Activated CD4-positive, alpha-beta T cell treated with anti-CD3 and anti-CD28 coated beads, Interleukin-2, amount 10 ng/mL, durations not matched to agents 24 days and 14 days (primary cell): ENCODE measurements around the gene ST3GAL3. TPM values are rescaled to one million over a fixed set of nuclear protein-coding genes. Genes with fewer than 3 reads are reported as not detected.
A peak's percentile ranks its signal among the peaks of the same experiment; 100 is the strongest.

Experiments used
- DNase-seq: peaks from one replicate; pipeline ENCODE4 v3.0.0; 2022
- H3K27ac Mint-ChIP-seq: one replicate; pipeline ENCODE4 v1.8.0; 2022; ENCODE audit warnings: mild to moderate bottlenecking, mixed read lengths
- H3K27me3 Mint-ChIP-seq: one replicate; pipeline ENCODE4 v1.8.0; 2022; ENCODE audit warnings: mixed read lengths
- H3K36me3 Mint-ChIP-seq: one replicate; pipeline ENCODE4 v1.8.0; 2022; ENCODE audit warnings: low read depth, mild to moderate bottlenecking, mixed read lengths
- H3K4me1 Mint-ChIP-seq: one replicate; pipeline ENCODE4 v1.8.0; 2021; ENCODE audit warnings: mixed read lengths
- H3K4me3 Mint-ChIP-seq: one replicate; pipeline ENCODE4 v1.8.0; 2022; ENCODE audit warnings: mild to moderate bottlenecking, moderate library complexity, mixed read lengths
- H3K9me3 Mint-ChIP-seq: one replicate; pipeline ENCODE4 v1.8.0; 2021; ENCODE audit warnings: mixed read lengths
- intact Hi-C: fragments of 100-400 bp; cut with micrococcal nuclease; formaldehyde crosslinking; loops from one replicate; pipeline ENCODE4 v1.15.1; 2023
- total RNA-seq: library from RNA; stranded (reverse); gene quantifications from 2 replicates; pipeline ENCODE4 v1.2.3, GENCODE V29; 2022

Gene ST3GAL3
- total RNA-seq, 1 donor from 2014 or later = 18.1 TPM

DNA sequence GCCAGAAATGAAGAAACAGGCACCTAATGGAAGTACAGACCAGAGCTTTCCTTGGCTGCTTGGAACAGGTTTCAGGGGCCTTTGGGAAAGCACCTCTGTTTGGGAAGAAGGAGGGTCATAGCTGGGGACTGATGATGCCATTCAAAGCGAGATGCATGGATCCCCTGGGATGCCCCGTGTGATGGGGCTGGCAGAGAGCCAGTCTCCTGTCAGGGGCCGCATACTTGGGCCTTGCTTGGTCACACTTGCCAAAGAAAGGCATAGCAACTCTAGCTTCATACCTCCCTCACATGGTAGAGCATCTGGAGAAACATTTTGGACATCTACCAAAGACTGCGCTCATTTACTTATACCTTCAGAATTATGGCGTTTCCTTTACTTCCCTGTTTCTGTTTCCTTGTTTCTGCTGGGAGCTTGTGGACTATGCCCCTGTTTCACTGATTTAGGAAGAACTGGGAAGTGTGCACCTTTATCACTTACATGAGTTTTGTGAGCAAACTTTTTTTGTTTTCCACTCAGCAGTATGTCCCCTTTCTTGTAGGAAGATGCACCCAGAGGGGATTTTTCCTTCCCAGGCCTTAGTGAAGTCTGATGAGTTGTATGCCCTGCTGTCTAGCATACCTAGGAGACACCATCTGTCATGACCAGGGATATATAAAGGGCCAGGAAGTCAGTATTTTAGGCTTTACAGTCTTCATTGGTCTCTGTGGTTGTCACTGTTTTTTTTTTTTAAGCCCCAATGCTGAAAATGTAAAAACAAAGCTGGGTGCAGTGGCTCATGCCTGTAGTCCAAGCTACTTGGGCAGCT is 19.8 kb upstream of the ST3GAL3 start:
- H3K27me3 Mint-ChIP-seq = no peaks in the 10 kb centered on the region
- peaks cover 65% of the 10 kb centered on the region for H3K36me3 Mint-ChIP-seq
- intact Hi-C loops = no loop called here
- no peaks in the 10 kb centered on the region for H3K9me3 Mint-ChIP-seq
- no peak overlapping the region for H3K4me3 Mint-ChIP-seq
- H3K4me1 Mint-ChIP-seq = peaks cover 2% of the 10 kb centered on the region
- no peak overlapping the region for H3K27ac Mint-ChIP-seq
- no peak for DNase-seq

DNA sequence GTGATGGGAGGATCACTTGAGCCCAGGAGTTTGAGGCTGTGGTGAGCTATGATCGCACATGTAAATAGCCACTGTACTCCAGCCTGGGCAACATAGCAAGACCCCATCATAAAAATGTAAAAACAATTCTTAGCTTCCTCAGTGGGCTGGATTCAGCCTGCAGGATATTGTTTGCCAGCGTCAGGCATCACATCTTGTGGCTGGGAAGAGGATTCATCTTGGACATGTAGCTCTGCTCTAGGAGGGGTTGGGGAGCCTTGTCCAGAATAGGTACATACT is 19.3 kb upstream of the ST3GAL3 start:
- no peak overlapping the region for H3K4me3 Mint-ChIP-seq
- H3K9me3 Mint-ChIP-seq = no peaks in the 10 kb centered on the region
- H3K27ac Mint-ChIP-seq = no peak overlapping the region
- H3K4me1 Mint-ChIP-seq = peaks cover 2% of the 10 kb centered on the region
- intact Hi-C loops = no loop called here
- peaks cover 70% of the 10 kb centered on the region for H3K36me3 Mint-ChIP-seq
- H3K27me3 Mint-ChIP-seq = no peaks in the 10 kb centered on the region
- no peak for DNase-seq

DNA sequence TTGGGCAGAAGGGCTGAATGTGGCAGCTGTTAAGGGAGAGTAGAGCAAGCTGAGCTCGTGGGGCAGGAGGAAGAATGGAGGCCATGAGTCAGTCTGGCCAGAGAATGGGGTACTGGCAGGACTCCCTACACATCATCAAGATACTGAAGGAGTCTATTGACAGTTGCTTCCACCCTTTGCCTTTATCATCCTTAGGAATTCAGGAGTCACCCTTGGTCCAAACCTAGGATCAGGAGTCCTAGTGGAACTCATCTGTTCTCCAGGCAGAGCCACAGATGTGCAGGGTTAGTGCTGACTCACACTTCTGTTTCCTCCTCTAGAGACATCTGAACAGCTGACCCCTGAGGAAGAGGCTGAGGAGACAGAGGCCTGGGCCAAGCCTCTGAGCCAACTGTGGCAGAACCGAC is 18.7 kb upstream of the ST3GAL3 start:
- Mint-ChIP-seq H3K36me3 (peaks cover 72% of the 10 kb centered on the region), H3K27ac (no peak overlapping the region), H3K27me3 (no peaks in the 10 kb centered on the region), H3K4me1 (peaks cover 2% of the 10 kb centered on the region), H3K9me3 (no peaks in the 10 kb centered on the region), H3K4me3 (no peak overlapping the region)
- no peak for DNase-seq
- intact Hi-C loops = no loop called here

DNA sequence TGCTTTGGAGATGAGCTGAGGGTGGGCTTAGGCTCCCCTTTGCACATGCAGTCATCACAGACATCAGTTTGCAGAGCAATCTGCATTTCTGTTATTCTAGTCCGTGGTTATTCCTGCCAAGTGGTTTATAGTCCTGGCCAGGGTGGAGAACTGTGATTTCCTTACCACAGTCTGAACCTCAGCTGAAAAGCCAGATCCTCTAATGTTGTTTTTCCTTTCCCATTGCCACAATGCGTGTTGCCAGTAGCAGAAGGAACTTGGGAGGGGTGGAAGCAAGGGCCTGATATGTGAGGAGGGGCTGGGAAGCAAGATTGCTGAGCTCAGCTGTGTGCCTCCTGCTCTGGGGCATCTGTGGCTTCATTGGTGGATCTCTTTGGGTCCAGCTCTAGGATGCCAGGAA is 18.0 kb upstream of the ST3GAL3 start:
- Mint-ChIP-seq H3K36me3 (peaks cover 70% of the 10 kb centered on the region), H3K9me3 (no peaks in the 10 kb centered on the region)

DNA sequence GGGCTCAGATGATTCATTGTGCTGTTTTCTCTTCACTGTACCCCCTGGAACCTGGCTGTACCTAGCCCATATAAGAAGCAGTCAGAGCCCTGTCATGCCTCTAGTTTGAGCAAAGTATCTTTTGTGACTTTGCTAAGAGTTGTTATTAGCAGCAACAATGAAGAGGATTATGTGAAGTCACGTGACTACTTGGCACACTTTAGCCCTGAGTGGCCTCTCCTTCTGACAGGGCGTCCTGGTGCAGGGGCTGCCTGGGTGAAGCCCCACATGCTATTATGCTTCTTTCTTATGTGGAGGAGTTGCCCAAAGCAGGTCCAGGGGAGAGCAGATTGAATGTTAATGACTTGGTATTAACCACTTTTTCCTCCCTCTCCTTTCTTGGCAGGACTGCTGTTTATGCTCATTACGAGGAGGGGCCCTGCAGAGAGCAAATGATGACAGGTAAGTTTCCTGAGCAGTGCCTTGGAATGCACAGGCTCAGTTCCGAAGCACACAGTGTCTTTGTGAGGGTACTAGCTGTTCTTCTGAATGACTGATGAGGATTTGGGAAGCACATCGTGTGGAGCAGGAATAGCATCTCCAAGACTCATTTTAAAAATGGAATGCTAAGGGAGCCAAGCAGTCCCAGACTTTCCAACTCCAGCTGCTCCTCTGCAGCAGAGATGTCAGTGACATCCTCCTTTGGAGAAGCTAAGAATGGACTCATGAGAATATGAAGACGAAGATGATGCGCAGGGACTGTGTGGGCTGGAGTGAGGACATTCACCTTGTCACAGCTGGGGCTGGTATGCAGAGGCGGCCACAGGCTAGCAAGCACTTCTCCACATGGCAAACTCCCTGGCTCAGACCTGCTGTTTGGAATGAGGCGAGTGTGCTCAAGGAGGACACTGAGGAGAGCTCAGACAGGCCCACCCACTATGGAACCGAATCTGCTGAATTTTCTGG is 15.2 kb upstream of the ST3GAL3 start:
- H3K36me3 Mint-ChIP-seq = peaks cover 51% of the 10 kb centered on the region
- intact Hi-C loops = no loop called here
- H3K27me3 Mint-ChIP-seq = no peaks in the 10 kb centered on the region
- H3K4me3 Mint-ChIP-seq = no peak overlapping the region
- DNase-seq = no peak
- H3K4me1 Mint-ChIP-seq = no peaks in the 10 kb centered on the region
- H3K27ac Mint-ChIP-seq = no peak overlapping the region
- H3K9me3 Mint-ChIP-seq = no peaks in the 10 kb centered on the region

More for the DNA sequence above, 18.0 kb upstream of the ST3GAL3 start:
- Mint-ChIP-seq H3K4me3 (no peak overlapping the region), H3K27ac (no peak overlapping the region), H3K4me1 (peaks cover 2% of the 10 kb centered on the region), H3K27me3 (no peaks in the 10 kb centered on the region)
- DNase-seq = no peak
- intact Hi-C loops = no loop called here

DNA sequence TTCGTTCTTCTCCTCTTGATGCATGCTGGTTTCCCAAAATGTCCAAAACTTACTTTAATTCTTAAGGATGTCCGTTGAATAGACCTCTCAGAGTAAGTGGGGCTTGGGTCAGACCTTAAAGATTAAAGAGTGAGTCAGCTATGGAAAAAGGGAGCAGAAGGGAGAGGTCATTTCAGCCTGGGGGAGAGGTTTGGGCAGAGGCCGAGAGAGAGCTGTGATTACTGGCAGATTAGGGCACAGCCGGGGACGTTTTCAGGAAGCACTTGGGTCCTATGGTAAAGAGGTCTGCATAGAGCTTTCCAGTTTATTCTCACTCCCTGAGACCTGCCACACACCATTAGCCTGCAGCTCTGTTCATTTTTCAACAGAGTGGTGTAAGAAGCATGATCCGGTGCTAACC is 14.0 kb upstream of the ST3GAL3 start:
- Mint-ChIP-seq H3K36me3 (peaks cover 50% of the 10 kb centered on the region), H3K9me3 (no peaks in the 10 kb centered on the region), H3K27me3 (no peaks in the 10 kb centered on the region), H3K27ac (no peak overlapping the region), H3K4me1 (no peaks in the 10 kb centered on the region), H3K4me3 (no peak overlapping the region)
- DNase-seq = no peak
- intact Hi-C loops = no loop called here

DNA sequence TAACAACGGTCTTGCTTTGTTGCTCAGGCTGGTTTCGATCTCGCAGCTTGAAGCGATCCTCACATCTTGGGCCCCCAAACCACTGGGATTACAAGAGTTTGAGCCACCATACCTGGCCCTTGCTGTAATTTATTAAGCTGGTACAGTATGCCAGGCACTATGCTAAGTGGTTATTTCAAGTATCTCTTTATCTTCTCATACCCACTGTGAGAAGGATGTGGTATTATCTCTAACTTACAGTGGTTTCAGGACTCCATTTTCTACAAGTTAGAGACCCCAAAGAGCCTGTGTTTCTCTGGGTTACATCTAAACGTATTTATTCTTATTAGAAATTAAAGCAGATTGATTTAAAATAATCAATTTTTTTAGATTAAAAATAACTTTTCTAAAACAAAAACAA is 8.1 kb upstream of the ST3GAL3 start:
- intact Hi-C loops = no loop called here
- no peak for DNase-seq
- no peak overlapping the region for H3K27ac Mint-ChIP-seq

DNA sequence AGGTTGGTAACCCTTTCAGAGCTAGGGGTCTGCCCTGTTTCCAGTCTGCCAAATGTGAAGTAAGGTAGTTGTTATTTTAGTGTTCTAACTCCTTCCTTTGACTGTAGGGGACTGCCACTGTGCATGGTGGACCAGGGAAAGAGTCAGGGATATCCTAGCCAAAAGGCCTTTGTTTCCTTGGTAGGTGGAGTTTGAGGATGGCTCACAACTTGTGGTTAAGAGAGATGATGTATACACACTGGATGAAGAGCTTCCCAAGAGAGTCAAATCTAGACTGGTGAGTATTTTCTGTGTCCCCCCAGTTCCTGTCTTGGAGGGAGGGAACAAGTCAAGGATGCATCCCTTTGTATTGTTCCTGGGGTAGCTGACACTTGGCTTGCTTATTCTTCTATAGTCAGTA is 3.5 kb upstream of the ST3GAL3 start:
- H3K4me3 Mint-ChIP-seq = no peak overlapping the region
- peaks cover 21% of the 10 kb centered on the region for H3K4me1 Mint-ChIP-seq
- intact Hi-C loops = no loop called here
- H3K27ac Mint-ChIP-seq = peak overlapping the region; percentile 51
- H3K9me3 Mint-ChIP-seq = no peaks in the 10 kb centered on the region
- H3K36me3 Mint-ChIP-seq = peaks cover 34% of the 10 kb centered on the region
- no peaks in the 10 kb centered on the region for H3K27me3 Mint-ChIP-seq
- DNase-seq = no peak

More for the DNA sequence above, 8.1 kb upstream of the ST3GAL3 start:
- H3K36me3 Mint-ChIP-seq = peaks cover 29% of the 10 kb centered on the region
- no peak overlapping the region for H3K4me3 Mint-ChIP-seq
- no peaks in the 10 kb centered on the region for H3K27me3 Mint-ChIP-seq
- H3K4me1 Mint-ChIP-seq = no peaks in the 10 kb centered on the region
- no peaks in the 10 kb centered on the region for H3K9me3 Mint-ChIP-seq

DNA sequence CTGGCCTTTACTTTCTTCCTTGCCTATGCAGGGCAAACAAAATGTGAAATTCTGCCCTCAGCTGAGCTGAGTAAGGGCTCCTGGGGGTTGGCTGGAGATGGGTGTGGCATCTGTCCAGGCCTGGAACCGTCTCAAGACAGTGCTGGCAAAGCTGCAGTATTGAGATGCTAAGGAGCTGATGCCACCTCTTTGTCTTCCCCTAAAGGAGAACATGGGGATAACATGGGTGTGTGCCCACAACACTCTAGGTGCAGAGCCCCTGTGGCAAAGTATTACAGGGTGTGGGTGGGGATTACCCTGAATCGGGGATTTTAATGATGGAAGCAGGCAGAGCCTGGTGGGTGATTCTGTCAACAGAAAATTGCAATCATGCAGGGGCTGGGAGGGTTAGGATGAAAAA is 2.5 kb upstream of the ST3GAL3 start:
- H3K4me1 Mint-ChIP-seq = peaks cover 23% of the 10 kb centered on the region
- DNase-seq = peak; percentile 59
- peaks cover 35% of the 10 kb centered on the region for H3K36me3 Mint-ChIP-seq
- no peaks in the 10 kb centered on the region for H3K9me3 Mint-ChIP-seq
- H3K4me3 Mint-ChIP-seq = peak overlapping the region; percentile 40
- peak overlapping the region; percentile 42 for H3K27ac Mint-ChIP-seq
- H3K27me3 Mint-ChIP-seq = no peaks in the 10 kb centered on the region
- intact Hi-C loops = loop anchor here (5.0 kb wide), 1 partner anchor 227 kb away; the partner anchor contains the start of gene ARTN

DNA sequence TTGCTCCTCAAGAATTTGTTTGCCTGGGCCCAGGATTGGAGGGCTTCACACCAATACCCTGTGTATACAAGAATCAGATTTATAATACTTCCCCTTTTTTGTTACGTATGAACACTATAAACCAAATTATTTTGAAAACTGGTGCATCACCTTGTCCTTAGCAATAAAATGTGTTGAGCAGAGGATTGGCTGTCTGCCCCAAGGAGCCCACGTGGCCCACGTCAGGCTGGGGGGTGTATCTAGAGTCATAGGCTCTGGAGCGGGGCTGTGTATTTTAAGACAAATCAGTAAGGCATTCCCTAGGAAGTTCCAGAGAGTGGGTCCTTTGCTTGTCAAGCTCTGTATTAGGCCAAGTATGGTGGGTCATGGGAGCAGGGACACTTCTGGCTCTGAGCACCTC is 2.0 kb upstream of the ST3GAL3 start:
- Mint-ChIP-seq H3K36me3 (peaks cover 36% of the 10 kb centered on the region), H3K4me3 (peak overlapping the region; percentile 93), H3K27ac (peak overlapping the region; percentile 32), H3K27me3 (no peaks in the 10 kb centered on the region), H3K9me3 (no peaks in the 10 kb centered on the region), H3K4me1 (peaks cover 24% of the 10 kb centered on the region)
- no peak for DNase-seq
- intact Hi-C loops = loop anchor here (5.0 kb wide), 1 partner anchor 227 kb away; the partner anchor contains the start of gene ARTN

DNA sequence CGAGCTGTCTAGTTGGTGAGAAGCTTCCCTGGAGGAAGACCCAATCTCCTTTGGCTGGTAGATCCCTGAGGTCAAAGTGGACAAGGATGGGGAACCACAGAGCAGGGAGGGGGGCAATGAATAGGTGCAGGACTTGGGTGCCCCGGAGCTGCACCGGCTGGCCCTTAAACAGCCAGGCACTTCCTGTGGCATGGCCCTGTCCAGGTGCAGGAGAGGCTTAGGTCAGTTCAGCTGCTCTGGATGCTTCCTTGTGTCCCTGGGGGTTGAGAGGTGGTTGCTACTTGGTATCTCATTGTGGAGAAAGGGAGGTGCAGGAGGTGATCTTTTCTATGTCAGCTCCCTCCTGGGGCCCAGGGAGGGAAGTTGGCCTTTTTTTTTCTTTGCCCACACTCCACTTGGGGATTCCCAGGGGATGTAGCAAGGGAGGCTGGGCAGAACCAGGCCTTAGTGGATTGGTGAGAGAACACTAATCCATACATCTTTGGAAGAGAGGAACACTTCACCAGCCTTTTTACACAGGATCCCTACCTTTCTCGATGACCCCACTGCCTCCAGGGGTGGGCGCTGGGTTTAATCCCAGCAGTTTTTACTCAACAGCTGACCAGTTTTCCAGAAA is 1.2 kb upstream of the ST3GAL3 start:
- intact Hi-C loops = loop anchor here (2.0 to 5.0 kb wide), 3 partner anchors 175 to 269 kb away; partner anchors contain the start of genes ARTN, ATP6V0B and PTPRF
- H3K36me3 Mint-ChIP-seq = peaks cover 37% of the 10 kb centered on the region

DNA sequence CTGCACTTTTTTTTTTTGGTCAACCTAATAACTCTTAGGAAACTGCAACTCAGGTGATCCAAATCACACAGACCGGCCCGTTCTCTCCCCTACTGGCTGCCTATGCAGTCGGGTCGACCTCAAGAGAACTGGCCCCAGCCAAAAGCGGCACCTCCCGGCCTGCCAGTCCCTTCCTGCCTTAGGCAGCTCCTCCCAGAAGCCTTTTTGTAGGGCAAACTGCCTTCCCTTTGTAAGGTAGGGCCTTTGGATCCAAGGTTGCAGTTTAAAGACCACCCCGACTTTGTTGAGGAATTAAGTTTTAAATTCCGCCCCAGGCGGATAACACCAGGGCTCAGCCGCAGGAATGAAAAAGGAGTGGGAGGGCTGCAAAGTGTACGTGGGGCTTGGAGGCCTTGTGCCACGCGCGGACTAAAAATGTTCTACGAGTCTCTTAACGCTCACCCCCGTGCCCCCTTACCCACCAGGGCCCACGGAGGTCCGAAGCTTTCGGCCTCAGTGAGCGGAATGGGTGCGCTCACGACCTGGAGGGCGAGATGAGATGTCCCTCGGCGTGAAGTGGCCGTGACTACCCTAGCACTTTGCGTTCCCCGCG is 642 bp upstream of the ST3GAL3 start:
- Mint-ChIP-seq H3K27ac (peak overlapping the region; percentile 89), H3K9me3 (no peaks in the 10 kb centered on the region), H3K36me3 (peaks cover 34% of the 10 kb centered on the region), H3K27me3 (no peaks in the 10 kb centered on the region), H3K4me1 (peaks cover 31% of the 10 kb centered on the region), H3K4me3 (peak overlapping the region; percentile 93)
- peak; percentile 76 for DNase-seq
- intact Hi-C loops = loop anchor here (1.0 to 5.0 kb wide), 5 partner anchors 56 to 268 kb away; partner anchors contain the start of genes ARTN, ATP6V0B, IPO13 and KDM4A

More for the DNA sequence above, 1.2 kb upstream of the ST3GAL3 start:
- Mint-ChIP-seq H3K9me3 (no peaks in the 10 kb centered on the region), H3K4me3 (peak overlapping the region; percentile 93), H3K27me3 (no peaks in the 10 kb centered on the region), H3K4me1 (peaks cover 29% of the 10 kb centered on the region), H3K27ac (peak overlapping the region; percentile 89)
- peak; percentile 62 for DNase-seq

DNA sequence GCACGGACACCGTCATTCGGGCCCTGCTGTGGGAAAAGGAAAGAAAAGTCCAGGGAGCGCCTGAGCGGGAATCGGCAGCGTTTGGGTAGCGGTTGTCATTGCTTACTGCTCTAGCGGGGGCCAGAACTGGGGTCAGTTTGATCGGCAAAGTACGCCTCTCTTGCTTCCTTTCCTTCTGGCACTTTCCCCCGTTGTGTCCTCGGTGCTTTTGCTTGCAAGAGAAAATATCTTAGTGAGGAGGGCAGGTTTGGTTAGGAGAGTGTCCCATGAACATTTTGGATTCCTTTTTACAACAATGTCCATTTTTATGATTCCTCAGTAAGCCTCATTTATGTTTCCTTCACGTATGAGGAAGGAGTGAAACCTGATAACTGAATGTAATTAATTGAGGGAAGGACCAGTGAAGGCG is 670 bp downstream of the ST3GAL3 start:
- Mint-ChIP-seq H3K4me1 (peaks cover 39% of the 10 kb centered on the region), H3K4me3 (peak overlapping the region; percentile 93), H3K36me3 (peaks cover 31% of the 10 kb centered on the region), H3K27me3 (no peaks in the 10 kb centered on the region), H3K9me3 (no peaks in the 10 kb centered on the region), H3K27ac (peak overlapping the region; percentile 88)
- DNase-seq = no peak
- intact Hi-C loops = loop anchor here (5.0 kb wide), 1 partner anchor 224 kb away; the partner anchor contains the start of gene ARTN
